GM21786 (cell line): Measurements from ENCODE around the gene GAL3ST2.
"Not testable (repeated sequence)": the region's sequence is repeated elsewhere in the genome, so short reads cannot be mapped to it uniquely, and the experiment has no call there.

Source experiments
- ATAC-seq: cut with Tn5 transposase; IDR thresholded peaks from one replicate; pipeline ENCODE4 v1.9.1; 2021; ENCODE audit not compliant: unreplicated experiment

The GAL3ST2 gene

GRCh38 chr2:241767464-241768250, 9.0 kb upstream of the GAL3ST2 start:
- ATAC-seq = no peak

GRCh38 chr2:241768251-241768711, 8.3 kb upstream of the GAL3ST2 start:
- no peak for ATAC-seq

GRCh38 chr2:241768850-241769249, 7.8 kb upstream of the GAL3ST2 start:
- no peak for ATAC-seq

- no peak for ATAC-seq
Observed at GRCh38 chr2:241769819-241770184, 6.8 kb upstream of the GAL3ST2 start.

GRCh38 chr2:241770185-241770935, 6.3 kb upstream of the GAL3ST2 start:
- ATAC-seq = no peak

- no peak for ATAC-seq
Observed at GRCh38 chr2:241770936-241771285, 5.7 kb upstream of the GAL3ST2 start.

GRCh38 chr2:241771286-241772062, 5.1 kb upstream of the GAL3ST2 start:
- no peak for ATAC-seq

GRCh38 chr2:241772063-241772499, 4.5 kb upstream of the GAL3ST2 start:
- no peak for ATAC-seq

- ATAC-seq = no peak
Observed at GRCh38 chr2:241773511-241774418, 2.9 kb upstream of the GAL3ST2 start.

GRCh38 chr2:241774419-241775222, 2.0 kb upstream of the GAL3ST2 start:
- no peak for ATAC-seq

- no peak for ATAC-seq
Observed at GRCh38 chr2:241775223-241776177, 1.1 kb upstream of the GAL3ST2 start.

- no peak for ATAC-seq
Observed at GRCh38 chr2:241777170-241777685, 606 bp downstream of the GAL3ST2 start.

- ATAC-seq = no peak
Observed at GRCh38 chr2:241777686-241778627, 1.3 kb downstream of the GAL3ST2 start.

- ATAC-seq = no peak
Observed at GRCh38 chr2:241780939-241781569, 4.4 kb downstream of the GAL3ST2 start.

GRCh38 chr2:241782053-241782452, 5.4 kb downstream of the GAL3ST2 start:
- ATAC-seq = not testable (repeated sequence)

- no peak for ATAC-seq
Observed at GRCh38 chr2:241788135-241788534, 11.5 kb downstream of the GAL3ST2 start.

GRCh38 chr2:241788572-241788971, 11.9 kb downstream of the GAL3ST2 start:
- no peak for ATAC-seq
